A549 (cell line): ENCODE measurements around the gene C19orf25.

ENCODE experiments used
- BHLHE40 ChIP-seq: IDR thresholded peaks from 2 replicates; pipeline ENCODE4 v1.6.1; 2012; ENCODE audit warnings: low read depth, low read length, inconsistent platforms
- CTCF ChIP-seq: fragments of >200 bp; sonication (Bioruptor Twin); formaldehyde crosslinking; IDR thresholded peaks from 3 replicates; pipeline ENCODE4 v1.5.1; 2016
- EHMT2 ChIP-seq: fragments of 200-600 bp; sonication (generic); IDR thresholded peaks from 2 replicates; pipeline ENCODE4 v1.6.1; 2016; ENCODE audit warnings: antibody characterized with exemption, low read depth, mild to moderate bottlenecking, moderate library complexity
- MYC ChIP-seq: IDR thresholded peaks from 2 replicates; pipeline ENCODE4 v1.6.1; 2012; ENCODE audit warnings: mild to moderate bottlenecking, inconsistent platforms, low read length, improper control_type of control experiment, borderline replicate concordance
- POLR2A ChIP-seq: IDR thresholded peaks from 2 replicates; pipeline ENCODE4 v1.6.1; 2012; ENCODE audit warnings: mild to moderate bottlenecking, low read length
- RCOR1 ChIP-seq: fragments of 150-350 bp; IDR thresholded peaks from 2 replicates; pipeline ENCODE4 v1.6.1; 2014; ENCODE audit warnings: antibody characterized with exemption, low read length, low read depth
- SMC3 ChIP-seq: fragments of >200 bp; sonication (Bioruptor Twin); formaldehyde crosslinking; IDR thresholded peaks from 3 replicates; pipeline ENCODE4 v1.6.1; 2018; ENCODE audit warnings: inconsistent platforms
- SREBF2 ChIP-seq: fragments of 450-650 bp; IDR thresholded peaks from 2 replicates; pipeline ENCODE4 v1.6.1; 2014; ENCODE audit warnings: mild to moderate bottlenecking, moderate library complexity
- USF2 ChIP-seq: fragments of 450-650 bp; IDR thresholded peaks from 2 replicates; pipeline ENCODE4 v1.6.1; 2014; ENCODE audit warnings: antibody characterized with exemption
- ZFP36 ChIP-seq: fragments of 450-650 bp; IDR thresholded peaks from 2 replicates; pipeline ENCODE4 v1.6.1; 2014; ENCODE audit warnings: borderline replicate concordance; ENCODE audit not compliant: partially characterized antibody

GRCh38 chr19:1455002-1455335, 24.0 kb downstream of the C19orf25 start:
- no peak for TF ChIP-seq RCOR1
- no peak for TF ChIP-seq USF2
- no peak for TF ChIP-seq CTCF
- no peak for TF ChIP-seq ZFP36
- no peak for TF ChIP-seq EHMT2
- no peak for TF ChIP-seq POLR2A
- TF ChIP-seq SREBF2, result no peak
- no peak for TF ChIP-seq SMC3
- TF ChIP-seq MYC, result no peak
- no peak for TF ChIP-seq BHLHE40
